ENCODE results near the gene ZBTB7C. TPM values are rescaled to one million over a fixed set of nuclear protein-coding genes. Genes with fewer than 3 reads are reported as not detected.

Gene ZBTB7C
- total RNA-seq, 2 experiments from 2014 or later: 0.05 TPM; not detected in 1

DNA sequence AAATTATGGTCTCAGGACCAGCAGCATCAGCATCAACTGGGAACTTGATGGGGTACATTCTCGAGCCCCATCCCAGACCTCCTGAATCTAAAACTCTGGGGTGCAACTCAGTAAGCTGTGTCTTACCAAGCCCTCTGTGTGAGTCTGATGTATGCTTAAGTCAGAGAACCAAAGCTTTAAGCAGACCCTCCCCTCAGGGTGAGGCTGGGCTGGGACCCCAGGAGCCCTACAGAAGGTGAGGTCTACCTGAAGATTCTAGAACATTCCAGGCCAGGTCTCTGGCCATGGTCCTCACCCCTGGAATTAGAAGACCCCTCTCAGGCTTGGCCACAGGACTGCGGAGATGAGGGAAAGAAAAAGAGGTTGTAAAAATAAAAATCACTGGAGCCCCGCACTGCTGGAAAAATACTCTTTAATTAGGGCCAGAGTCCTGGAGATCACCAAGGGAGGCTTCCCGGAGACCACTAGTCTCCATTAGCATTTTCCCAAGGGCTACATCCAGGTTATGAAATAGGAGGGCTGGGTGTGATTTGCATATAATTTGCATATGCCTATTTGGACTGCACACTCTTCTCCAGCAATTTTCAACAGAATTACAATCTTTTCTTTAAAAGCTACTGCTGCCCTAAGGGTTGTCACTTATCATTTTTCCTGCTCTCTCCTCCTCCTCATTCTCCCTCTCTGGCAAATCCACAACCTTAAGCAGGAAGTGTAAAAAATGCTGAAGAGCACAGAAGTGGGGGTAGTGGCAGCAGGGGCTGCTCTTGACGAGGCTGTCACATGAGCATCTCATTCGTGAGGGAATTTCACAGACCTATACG, 100.2 kb downstream of the ZBTB7C start:
- POLR2A ChIA-PET: no interaction called here
- CTCF ChIA-PET: no interaction called here
- no peak overlapping the region for H3K27ac Mint-ChIP-seq
- H3K4me3 Mint-ChIP-seq: no peak overlapping the region
- peaks cover 6% of the 10 kb centered on the region for H3K27me3 Mint-ChIP-seq
- intact Hi-C loops (cut with micrococcal nuclease): no loop called here
- H3K9me3 Mint-ChIP-seq: no peaks in the 10 kb centered on the region
- H3K36me3 Mint-ChIP-seq: no peaks in the 10 kb centered on the region
- no peaks in the 10 kb centered on the region for H3K4me1 Mint-ChIP-seq (ENCODE audit: low read depth)
- no peak for DNase-seq

DNA sequence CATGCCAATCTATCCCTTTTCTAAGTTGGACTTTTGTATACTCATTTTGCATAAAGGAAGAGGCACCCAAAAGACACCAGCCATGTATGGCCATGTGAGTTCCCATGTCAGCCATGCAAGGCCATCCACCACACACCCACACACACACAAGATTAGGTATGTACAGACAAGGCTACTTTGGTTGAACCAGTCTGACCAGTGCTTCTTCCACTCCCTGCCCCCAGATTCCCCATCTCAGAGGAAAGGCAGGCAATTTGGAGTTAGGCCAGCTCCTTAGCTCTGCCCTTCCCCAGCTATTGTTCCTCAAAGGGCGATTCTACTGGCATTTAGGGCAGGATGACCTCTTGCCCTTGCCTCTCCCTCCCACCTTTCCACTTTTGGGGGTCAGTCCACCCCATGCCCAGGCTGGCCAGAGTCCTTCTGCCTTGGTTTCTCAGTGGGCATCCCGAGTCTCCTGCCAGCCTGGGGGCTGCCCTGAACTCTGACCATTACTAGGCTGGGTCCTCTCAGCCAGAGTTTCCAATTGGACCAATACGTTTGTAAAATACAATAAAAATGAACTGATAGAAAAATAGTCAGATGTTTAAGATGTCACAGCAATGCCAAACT, 101.1 kb downstream of the ZBTB7C start:
- intact Hi-C loops (cut with micrococcal nuclease): no loop called here
- no peak for DNase-seq
- no peaks in the 10 kb centered on the region for H3K4me1 Mint-ChIP-seq (ENCODE audit: low read depth)
- no peak overlapping the region for H3K27ac Mint-ChIP-seq
- no peak overlapping the region for H3K4me3 Mint-ChIP-seq
- H3K27me3 Mint-ChIP-seq: peaks cover 6% of the 10 kb centered on the region
- no peaks in the 10 kb centered on the region for H3K36me3 Mint-ChIP-seq
- ChIA-PET POLR2A (no interaction called here), CTCF (no interaction called here)
- H3K9me3 Mint-ChIP-seq: no peaks in the 10 kb centered on the region

DNA sequence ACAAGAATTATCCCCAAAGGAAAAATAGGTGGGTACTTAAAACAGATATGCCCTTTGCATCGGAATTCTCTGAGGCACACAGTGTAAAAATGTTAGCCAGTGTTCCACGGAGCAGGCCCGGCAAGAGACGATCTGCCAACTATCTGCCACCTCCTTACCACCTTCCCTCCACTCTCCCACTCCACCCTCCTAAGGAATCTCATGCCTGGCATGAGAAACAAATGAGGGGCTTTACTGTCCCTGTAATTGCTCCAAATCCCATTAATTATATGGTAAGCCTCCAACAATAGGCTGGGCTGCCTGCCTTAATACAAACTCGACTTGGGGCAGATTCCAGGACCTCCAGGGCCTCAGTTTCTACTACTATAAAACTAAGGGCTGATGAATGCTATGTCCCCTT, 102.3 kb downstream of the ZBTB7C start:
- H3K9me3 Mint-ChIP-seq: no peaks in the 10 kb centered on the region
- H3K27me3 Mint-ChIP-seq: peaks cover 6% of the 10 kb centered on the region
- intact Hi-C loops (cut with micrococcal nuclease): no loop called here
- no peaks in the 10 kb centered on the region for H3K36me3 Mint-ChIP-seq
- CTCF ChIA-PET: no interaction called here
- no peak overlapping the region for H3K27ac Mint-ChIP-seq
- H3K4me1 Mint-ChIP-seq (ENCODE audit: low read depth): no peaks in the 10 kb centered on the region
- POLR2A ChIA-PET: no interaction called here
- no peak overlapping the region for H3K4me3 Mint-ChIP-seq
- no peak for DNase-seq

GRCh38 chr18:48304906-48305693, 104.1 kb downstream of the ZBTB7C start:
- peaks cover 5% of the 10 kb centered on the region for H3K4me1 Mint-ChIP-seq (ENCODE audit: low read depth)
- intact Hi-C loops (cut with micrococcal nuclease): no loop called here
- no peaks in the 10 kb centered on the region for H3K36me3 Mint-ChIP-seq
- ChIA-PET POLR2A (no interaction called here), CTCF (no interaction called here)
- H3K27ac Mint-ChIP-seq: no peak overlapping the region
- peaks cover 6% of the 10 kb centered on the region for H3K27me3 Mint-ChIP-seq
- no peaks in the 10 kb centered on the region for H3K9me3 Mint-ChIP-seq
- no peak overlapping the region for H3K4me3 Mint-ChIP-seq
- DNase-seq: no peak

GRCh38 chr18:48303883-48304282, 105.3 kb downstream of the ZBTB7C start:
- Mint-ChIP-seq H3K27me3 (peaks cover 3% of the 10 kb centered on the region), H3K4me3 (no peak overlapping the region), H3K4me1 (ENCODE audit: low read depth) (peaks cover 5% of the 10 kb centered on the region), H3K36me3 (no peaks in the 10 kb centered on the region), H3K9me3 (no peaks in the 10 kb centered on the region), H3K27ac (no peak overlapping the region)
- ChIA-PET POLR2A (no interaction called here), CTCF (interaction anchor here (0.9 kb wide), 1 partner anchor 531 kb away, joined by 3 read pairs; no protein-coding TSS in a partner anchor)
- intact Hi-C loops (cut with micrococcal nuclease): no loop called here
- DNase-seq: no peak

DNA sequence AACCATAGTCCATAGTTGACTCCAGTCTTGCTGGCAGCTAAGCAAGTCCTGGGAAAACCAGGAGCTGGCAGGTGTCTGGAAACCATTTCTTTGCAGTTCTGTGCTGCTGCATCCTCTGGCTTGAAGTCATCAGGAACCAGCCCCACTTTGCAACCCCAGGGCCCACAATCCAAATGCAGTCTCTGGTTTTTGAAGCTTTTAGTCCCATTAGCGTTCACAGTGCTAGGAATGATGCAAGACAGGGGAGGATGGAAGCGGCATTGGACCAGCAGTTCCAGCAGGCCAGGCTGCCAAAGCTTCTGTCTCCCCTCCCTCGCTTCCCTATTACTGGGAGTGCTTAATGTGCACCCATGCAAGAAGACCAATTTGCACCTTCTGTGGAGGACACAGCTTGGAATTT, 106.4 kb downstream of the ZBTB7C start:
- DNase-seq: no peak
- Mint-ChIP-seq H3K4me3 (no peak overlapping the region), H3K36me3 (no peaks in the 10 kb centered on the region), H3K4me1 (ENCODE audit: low read depth) (peaks cover 5% of the 10 kb centered on the region), H3K27me3 (peaks cover under 1% of the 10 kb centered on the region), H3K27ac (no peak overlapping the region), H3K9me3 (no peaks in the 10 kb centered on the region)
- POLR2A ChIA-PET: no interaction called here
- CTCF ChIA-PET: no interaction called here
- intact Hi-C loops (cut with micrococcal nuclease): no loop called here

DNA sequence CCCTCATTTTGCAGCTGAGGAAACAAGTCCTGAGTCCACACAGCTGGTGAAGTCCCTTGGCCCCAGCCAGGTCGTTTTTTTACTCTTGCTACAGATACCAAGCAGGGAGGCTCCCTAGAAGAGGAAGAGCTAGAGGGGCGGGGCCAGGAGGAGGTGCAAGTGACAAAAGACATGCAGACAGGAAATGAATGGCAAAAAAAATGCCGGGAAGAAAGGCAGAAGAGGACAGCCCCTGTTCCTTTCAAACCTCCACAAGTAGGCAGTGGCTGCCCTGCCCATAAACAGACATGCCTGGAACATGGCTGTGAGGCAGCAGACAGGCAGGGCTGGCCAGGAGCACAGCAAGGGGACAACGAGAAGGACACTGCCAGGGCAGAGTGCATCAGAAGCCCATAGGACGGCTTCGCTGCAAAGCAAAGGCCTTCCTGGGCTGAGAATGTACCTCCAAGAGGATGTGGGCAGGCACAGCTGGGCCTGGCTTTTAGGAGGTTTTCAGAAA, 108.7 kb downstream of the ZBTB7C start:
- intact Hi-C loops (cut with micrococcal nuclease): no loop called here
- no peaks in the 10 kb centered on the region for H3K27me3 Mint-ChIP-seq
- CTCF ChIA-PET: no interaction called here
- H3K9me3 Mint-ChIP-seq: no peaks in the 10 kb centered on the region
- H3K27ac Mint-ChIP-seq: no peak overlapping the region
- no peaks in the 10 kb centered on the region for H3K36me3 Mint-ChIP-seq
- POLR2A ChIA-PET: no interaction called here
- H3K4me3 Mint-ChIP-seq: no peak overlapping the region
- H3K4me1 Mint-ChIP-seq (ENCODE audit: low read depth): peaks cover 5% of the 10 kb centered on the region
- DNase-seq: peak; percentile 44

DNA sequence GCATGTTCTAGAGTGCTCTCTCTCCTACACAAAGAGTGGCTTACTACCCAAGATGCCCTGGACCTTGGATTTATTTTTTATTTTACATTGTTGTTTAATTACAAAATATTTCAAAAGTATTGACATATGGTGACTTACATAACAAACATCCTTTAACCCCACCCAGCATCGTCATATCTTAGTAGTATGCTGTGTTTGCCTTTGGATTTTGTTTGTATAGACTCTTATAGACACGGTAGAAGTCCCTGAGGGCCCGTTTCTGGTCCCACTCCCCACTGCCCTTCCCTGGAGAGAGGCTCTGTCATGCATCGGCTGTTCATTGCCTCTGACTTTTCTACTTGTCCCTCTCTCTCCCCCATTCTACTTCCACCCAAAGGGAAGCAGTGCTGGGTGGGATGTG, 112.0 kb downstream of the ZBTB7C start:
- H3K4me3 Mint-ChIP-seq: no peak overlapping the region
- intact Hi-C loops (cut with micrococcal nuclease): no loop called here
- H3K27ac Mint-ChIP-seq: no peak overlapping the region
- no peaks in the 10 kb centered on the region for H3K9me3 Mint-ChIP-seq
- DNase-seq: no peak
- H3K36me3 Mint-ChIP-seq: no peaks in the 10 kb centered on the region
- POLR2A ChIA-PET: no interaction called here
- CTCF ChIA-PET: no interaction called here
- peaks cover 5% of the 10 kb centered on the region for H3K4me1 Mint-ChIP-seq (ENCODE audit: low read depth)
- no peaks in the 10 kb centered on the region for H3K27me3 Mint-ChIP-seq

GRCh38 chr18:48296581-48296980, 112.6 kb downstream of the ZBTB7C start:
- no peaks in the 10 kb centered on the region for H3K27me3 Mint-ChIP-seq
- no peak overlapping the region for H3K27ac Mint-ChIP-seq
- ChIA-PET POLR2A (no interaction called here), CTCF (no interaction called here)
- no peak overlapping the region for H3K4me3 Mint-ChIP-seq
- H3K36me3 Mint-ChIP-seq: no peaks in the 10 kb centered on the region
- DNase-seq: no peak
- H3K4me1 Mint-ChIP-seq (ENCODE audit: low read depth): peaks cover 5% of the 10 kb centered on the region
- intact Hi-C loops (cut with micrococcal nuclease): no loop called here
- H3K9me3 Mint-ChIP-seq: no peaks in the 10 kb centered on the region

DNA sequence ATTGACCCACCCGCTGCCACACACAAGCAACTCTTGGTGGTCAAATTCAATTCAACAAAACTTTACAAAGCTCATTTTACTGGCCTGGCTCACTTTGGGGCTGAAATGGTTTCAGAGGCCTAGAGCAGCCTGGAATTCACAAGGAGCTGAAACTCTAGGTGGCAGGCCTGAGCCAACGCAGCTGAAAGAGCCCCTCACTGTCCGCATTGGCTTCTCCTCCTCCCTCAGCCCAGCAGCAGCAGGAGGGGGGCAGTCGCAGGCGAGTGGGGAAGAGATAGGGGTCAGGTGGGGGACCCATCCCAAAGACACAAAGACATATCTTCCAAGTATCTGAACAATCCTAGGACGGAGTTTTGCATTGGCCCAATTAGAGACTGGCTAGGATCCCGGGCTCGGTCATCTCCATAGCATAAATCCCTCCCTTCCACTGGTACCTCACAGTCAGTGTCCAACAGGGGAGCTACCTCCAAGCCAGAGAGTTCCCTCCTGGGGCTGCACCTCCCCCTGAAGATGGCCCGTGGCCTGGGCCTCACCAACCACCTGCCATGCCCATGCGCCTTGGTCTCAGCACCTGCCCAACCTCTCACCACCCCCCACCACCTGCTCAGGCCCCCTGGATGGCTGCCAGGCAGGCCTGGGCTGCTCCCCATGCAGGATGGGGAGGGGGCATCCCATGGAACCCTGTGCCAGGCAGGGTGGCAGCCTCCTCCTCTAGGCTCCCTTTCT, 113.4 kb downstream of the ZBTB7C start:
- Mint-ChIP-seq H3K27me3 (no peaks in the 10 kb centered on the region), H3K27ac (no peak overlapping the region), H3K4me1 (ENCODE audit: low read depth) (peaks cover 5% of the 10 kb centered on the region), H3K36me3 (no peaks in the 10 kb centered on the region), H3K4me3 (no peak overlapping the region), H3K9me3 (no peaks in the 10 kb centered on the region)
- intact Hi-C loops (cut with micrococcal nuclease): no loop called here
- ChIA-PET POLR2A (no interaction called here), CTCF (no interaction called here)
- no peak for DNase-seq

DNA sequence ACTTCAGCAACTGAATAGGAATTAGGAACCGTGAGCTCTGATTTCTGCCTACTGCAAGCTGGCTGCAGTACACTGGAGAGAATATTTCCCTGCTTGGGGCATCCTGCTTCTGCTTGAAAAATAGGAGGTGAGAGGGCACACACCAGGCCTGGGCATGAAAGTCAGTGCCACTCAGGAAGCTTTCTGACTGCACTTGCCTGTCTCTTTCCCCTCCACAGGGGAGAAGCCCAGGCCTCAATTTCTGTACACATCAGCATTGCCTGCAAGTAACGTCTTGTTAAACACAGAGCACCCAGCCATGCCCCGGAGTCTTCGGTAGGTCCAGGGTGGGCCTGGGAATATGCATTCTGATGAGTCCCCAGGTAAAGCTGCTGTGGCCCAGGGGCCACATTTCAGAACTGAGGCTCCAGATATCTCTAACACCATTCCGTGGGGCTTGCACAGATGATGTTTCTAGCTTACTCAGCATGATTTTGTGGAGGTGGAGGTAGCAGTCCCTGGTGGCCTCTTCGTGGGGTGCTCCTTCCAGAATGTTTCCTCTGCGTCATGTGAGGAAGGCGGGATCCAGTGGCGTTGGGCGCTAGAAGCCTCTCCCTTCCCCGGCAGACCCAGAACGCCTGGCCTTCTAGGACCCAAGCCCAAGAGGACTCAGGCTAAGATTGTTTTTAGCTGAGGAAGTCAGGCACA, 114.1 kb downstream of the ZBTB7C start:
- no peaks in the 10 kb centered on the region for H3K27me3 Mint-ChIP-seq
- H3K36me3 Mint-ChIP-seq: no peaks in the 10 kb centered on the region
- ChIA-PET POLR2A (no interaction called here), CTCF (no interaction called here)
- H3K9me3 Mint-ChIP-seq: no peaks in the 10 kb centered on the region
- intact Hi-C loops (cut with micrococcal nuclease): no loop called here
- no peaks in the 10 kb centered on the region for H3K4me1 Mint-ChIP-seq (ENCODE audit: low read depth)
- no peak for DNase-seq
- no peak overlapping the region for H3K4me3 Mint-ChIP-seq
- H3K27ac Mint-ChIP-seq: no peak overlapping the region
